Measurements from ENCODE around the gene UST.
A peak's percentile ranks its signal among the peaks of the same experiment; 100 is the strongest.
"Not testable (repeated sequence)": the region's sequence is repeated elsewhere in the genome, so short reads cannot be mapped to it uniquely, and the experiment has no call there.

Gene UST

DNA sequence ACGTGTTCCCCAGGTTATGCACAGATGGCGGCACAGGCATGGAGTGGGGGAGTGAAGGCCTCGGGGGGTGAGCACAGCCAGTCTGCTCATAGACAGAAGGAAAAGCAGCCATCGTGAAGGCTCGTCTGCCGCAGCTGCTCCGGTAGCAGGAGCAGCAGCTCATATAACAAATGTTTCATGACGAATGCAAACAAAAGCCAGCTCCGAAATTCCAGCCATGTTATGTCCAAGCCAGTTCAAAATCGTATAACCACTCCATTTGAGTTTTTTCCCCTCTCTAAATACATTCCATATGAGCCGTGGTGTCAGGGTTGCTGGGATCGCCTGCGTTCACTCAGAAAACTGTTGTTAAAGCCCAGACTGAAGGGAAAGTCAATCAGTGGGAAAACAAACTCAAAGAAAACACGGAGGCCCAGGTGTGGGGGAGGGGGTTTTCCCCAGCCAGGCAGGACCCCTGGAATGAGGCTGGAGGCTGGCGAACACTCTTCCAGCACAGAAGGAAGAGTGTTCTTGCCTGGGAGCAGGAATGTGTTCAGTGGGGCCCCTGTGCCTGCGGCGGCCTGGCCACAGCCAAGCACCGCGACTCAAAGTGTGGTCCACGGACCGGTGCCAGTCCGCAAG, 290.3 kb downstream of the UST start:
- H3K27me3 ChIP-seq (ENCODE audit: control insufficient read depth, insufficient read depth, low read length): no peaks in the 10 kb centered on the region
- WGBS (ENCODE audit: insufficient coverage, insufficient read length): no CpG with 5 or more reads among the region's 22 CpGs
- DNase-seq (ENCODE audit: low read depth, low spot score): no peak
- no peak overlapping the region for H3K4me3 ChIP-seq (ENCODE audit: low read length)
- no peaks in the 10 kb centered on the region for H3K9me3 ChIP-seq (ENCODE audit: control insufficient read depth, insufficient read depth, low read length)
- no peak overlapping the region for H3K27ac ChIP-seq (ENCODE audit: low read length)
- H3K4me1 ChIP-seq (ENCODE audit: control insufficient read depth, insufficient read depth, low read length): 0 out of 2 replicates have a peak, but pooled peaks cover 1% of the 10 kb centered on the region
- no peaks in the 10 kb centered on the region for H3K36me3 ChIP-seq (ENCODE audit: control insufficient read depth, insufficient read depth, low read length)

DNA sequence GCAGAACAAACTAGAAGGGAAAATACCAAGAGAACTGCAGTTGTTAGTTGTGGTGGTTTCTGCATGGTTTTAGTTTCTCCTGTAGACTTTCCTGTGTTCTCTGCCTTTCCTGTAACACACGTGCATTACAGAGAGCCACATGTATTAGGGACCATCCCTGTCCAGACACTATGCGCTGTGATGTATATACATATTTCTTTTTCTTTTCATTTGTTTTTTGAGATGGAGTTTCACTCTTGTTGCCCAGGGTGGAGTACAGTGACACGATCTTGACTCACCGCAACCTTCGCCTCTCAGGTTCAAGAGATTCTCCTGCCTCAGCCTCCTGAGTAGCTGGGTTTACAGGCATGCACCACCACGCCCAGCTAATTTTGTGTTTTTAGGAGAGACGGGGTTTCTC, 292.2 kb downstream of the UST start:
- not testable (repeated sequence) for H3K27me3 ChIP-seq (ENCODE audit: control insufficient read depth, insufficient read depth, low read length); H3K27ac ChIP-seq (ENCODE audit: low read length); DNase-seq (ENCODE audit: low read depth, low spot score); H3K4me1 ChIP-seq (ENCODE audit: control insufficient read depth, insufficient read depth, low read length); H3K4me3 ChIP-seq (ENCODE audit: low read length); H3K36me3 ChIP-seq (ENCODE audit: control insufficient read depth, insufficient read depth, low read length); H3K9me3 ChIP-seq (ENCODE audit: control insufficient read depth, insufficient read depth, low read length)
- WGBS (ENCODE audit: insufficient coverage, insufficient read length): no CpG with 5 or more reads among the region's 7 CpGs

DNA sequence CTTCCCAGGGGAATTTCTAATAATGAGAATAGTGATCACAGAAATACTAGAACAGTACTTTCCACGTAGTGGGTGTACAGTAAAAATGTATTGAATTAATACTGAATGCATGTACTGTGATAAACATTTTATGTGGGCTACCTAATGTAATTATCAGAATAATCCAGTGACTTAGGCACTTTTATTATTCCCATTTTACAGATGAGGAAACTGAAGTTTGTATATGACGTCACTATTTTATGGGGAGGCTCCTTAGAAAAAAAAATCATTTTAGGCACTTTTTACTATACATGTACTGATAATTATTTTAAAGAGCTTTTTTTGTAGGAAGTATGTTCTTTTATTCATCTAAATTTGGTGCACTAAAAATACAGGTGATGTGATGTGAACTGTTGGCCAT, 295.1 kb downstream of the UST start:
- no peak overlapping the region for H3K4me3 ChIP-seq (ENCODE audit: low read length)
- H3K4me1 ChIP-seq (ENCODE audit: control insufficient read depth, insufficient read depth, low read length): peaks cover 4% of the 10 kb centered on the region; the same call in 1 of the 2 replicates
- no peak overlapping the region for H3K27ac ChIP-seq (ENCODE audit: low read length)
- DNase-seq (ENCODE audit: low read depth, low spot score): no peak
- H3K9me3 ChIP-seq (ENCODE audit: control insufficient read depth, insufficient read depth, low read length): no peaks in the 10 kb centered on the region
- no CpG with 5 or more reads among the region's 2 CpGs for WGBS (ENCODE audit: insufficient coverage, insufficient read length)
- H3K36me3 ChIP-seq (ENCODE audit: control insufficient read depth, insufficient read depth, low read length): no peaks in the 10 kb centered on the region
- H3K27me3 ChIP-seq (ENCODE audit: control insufficient read depth, insufficient read depth, low read length): no peaks in the 10 kb centered on the region

DNA sequence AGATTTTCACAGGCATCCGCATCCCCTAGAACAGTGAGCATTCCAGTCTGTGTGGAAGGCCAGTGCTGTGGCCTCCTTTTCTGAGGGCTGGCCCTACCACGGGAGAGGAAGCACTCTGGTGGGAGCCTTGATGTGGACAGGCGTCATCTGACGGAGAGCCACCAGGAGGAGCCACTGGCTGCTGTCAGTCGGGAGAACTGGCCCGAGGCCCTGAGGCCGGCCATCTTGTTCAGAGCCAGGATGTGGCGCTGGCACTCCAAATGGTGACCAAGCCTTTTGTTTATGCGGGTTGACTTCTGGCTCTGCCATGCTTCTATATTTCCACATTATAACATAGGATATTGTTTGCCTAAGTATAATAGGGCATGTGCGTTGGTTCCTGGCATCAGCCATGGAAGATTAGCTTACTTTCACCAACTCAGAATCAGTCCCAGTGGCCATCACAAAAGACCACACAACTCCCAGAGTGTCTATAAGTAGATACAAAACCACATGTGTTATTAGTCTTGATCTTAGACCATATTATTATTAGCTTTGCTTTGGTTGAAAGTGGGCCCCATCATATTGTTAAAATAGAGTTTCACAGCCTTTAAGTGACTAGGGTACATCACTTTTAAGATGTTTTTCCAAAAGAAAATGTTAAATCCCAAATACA, 296.8 kb downstream of the UST start:
- WGBS (ENCODE audit: insufficient coverage, insufficient read length): no CpG with 5 or more reads among the region's 10 CpGs
- Histone ChIP-seq H3K27ac (ENCODE audit: low read length) (no peak overlapping the region), H3K27me3 (ENCODE audit: control insufficient read depth, insufficient read depth, low read length) (no peaks in the 10 kb centered on the region), H3K36me3 (ENCODE audit: control insufficient read depth, insufficient read depth, low read length) (no peaks in the 10 kb centered on the region), H3K4me3 (ENCODE audit: low read length) (no peak overlapping the region), H3K9me3 (ENCODE audit: control insufficient read depth, insufficient read depth, low read length) (no peaks in the 10 kb centered on the region), H3K4me1 (ENCODE audit: control insufficient read depth, insufficient read depth, low read length) (peaks cover 4% of the 10 kb centered on the region; the same call in 1 of the 2 replicates)
- peak; percentile 22 for DNase-seq (ENCODE audit: low read depth, low spot score)

DNA sequence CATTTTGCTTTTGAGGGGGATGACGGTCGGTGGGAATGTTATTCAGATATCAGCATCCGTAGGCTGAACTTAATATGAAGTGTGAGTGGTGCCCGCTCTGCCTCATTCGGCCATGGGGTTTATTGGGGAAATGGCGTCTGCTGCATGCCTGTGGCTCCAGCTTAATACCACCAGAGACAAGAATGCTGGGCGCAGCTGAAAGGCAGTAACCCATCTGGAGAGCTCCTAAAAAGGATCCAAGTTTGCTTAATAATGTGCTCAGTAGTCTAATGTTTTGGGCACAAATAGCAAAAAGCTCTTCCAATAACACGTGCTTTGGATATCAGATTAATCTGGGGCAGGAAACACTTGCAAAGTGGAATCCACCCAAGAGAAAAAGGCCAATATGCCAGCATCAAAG, 297.7 kb downstream of the UST start:
- no peak for DNase-seq (ENCODE audit: low read depth, low spot score)
- H3K4me3 ChIP-seq (ENCODE audit: low read length): no peak overlapping the region
- no peaks in the 10 kb centered on the region for H3K27me3 ChIP-seq (ENCODE audit: control insufficient read depth, insufficient read depth, low read length)
- no peak overlapping the region for H3K27ac ChIP-seq (ENCODE audit: low read length)
- H3K36me3 ChIP-seq (ENCODE audit: control insufficient read depth, insufficient read depth, low read length): no peaks in the 10 kb centered on the region
- H3K9me3 ChIP-seq (ENCODE audit: control insufficient read depth, insufficient read depth, low read length): no peaks in the 10 kb centered on the region
- no CpG with 5 or more reads among the region's 8 CpGs for WGBS (ENCODE audit: insufficient coverage, insufficient read length)
- H3K4me1 ChIP-seq (ENCODE audit: control insufficient read depth, insufficient read depth, low read length): peaks cover 4% of the 10 kb centered on the region; the same call in 1 of the 2 replicates

DNA sequence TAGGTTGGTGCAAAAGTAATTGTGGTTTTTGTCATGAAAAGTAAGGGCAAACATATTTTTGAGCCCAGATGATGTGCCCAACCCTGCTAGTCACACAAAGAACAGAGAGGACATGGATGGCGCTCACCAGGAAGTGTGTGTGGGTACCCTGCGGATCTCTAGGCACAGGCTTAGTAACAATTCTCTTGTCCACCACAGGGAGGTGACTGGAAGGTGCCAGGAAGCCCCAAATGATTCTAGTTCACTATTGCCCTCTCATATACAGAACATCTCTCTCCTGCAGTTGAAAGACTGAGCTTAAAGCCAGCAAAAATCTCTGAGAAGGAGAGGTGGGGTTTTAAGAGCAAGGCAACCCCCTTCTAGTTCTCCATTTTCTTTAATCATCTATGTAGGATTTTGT, 298.6 kb downstream of the UST start:
- WGBS (ENCODE audit: insufficient coverage, insufficient read length): no CpG with 5 or more reads among the region's 2 CpGs
- DNase-seq (ENCODE audit: low read depth, low spot score): no peak

DNA sequence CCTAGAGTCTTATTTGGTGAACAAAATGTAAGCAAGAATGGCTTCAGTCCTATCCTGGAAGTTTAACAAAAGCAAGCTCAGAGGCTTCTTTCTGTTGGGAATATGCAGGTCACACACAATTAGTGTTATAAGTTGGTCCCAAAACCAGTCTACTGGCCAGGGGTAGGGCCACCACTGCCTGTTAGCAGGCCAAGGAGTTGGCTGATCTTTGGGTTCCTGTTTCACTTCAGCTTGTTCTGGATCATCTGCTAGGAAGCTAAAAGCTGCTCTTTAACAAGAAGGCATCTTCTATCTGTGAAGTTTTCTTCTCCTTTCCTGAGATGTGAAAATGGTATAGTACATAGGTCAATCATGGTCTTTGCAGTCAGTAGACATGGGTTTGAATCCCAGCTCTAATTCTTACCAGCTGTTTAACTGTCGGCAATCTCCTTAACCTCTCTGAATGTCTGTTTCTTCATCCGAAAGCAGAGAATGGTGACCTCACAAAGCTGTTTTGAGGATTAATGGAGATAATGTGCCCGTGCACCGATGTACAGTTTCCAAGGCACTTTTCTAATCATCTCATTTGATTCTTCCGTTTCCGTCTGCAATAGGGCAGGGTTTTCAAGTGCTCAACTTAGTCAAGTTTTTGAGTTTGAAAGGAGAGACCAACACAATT, 299.5 kb downstream of the UST start:
- no CpG with 5 or more reads among the region's 6 CpGs for WGBS (ENCODE audit: insufficient coverage, insufficient read length)
- Histone ChIP-seq H3K27me3 (ENCODE audit: control insufficient read depth, insufficient read depth, low read length) (no peaks in the 10 kb centered on the region), H3K36me3 (ENCODE audit: control insufficient read depth, insufficient read depth, low read length) (no peaks in the 10 kb centered on the region), H3K27ac (ENCODE audit: low read length) (no peak overlapping the region), H3K4me1 (ENCODE audit: control insufficient read depth, insufficient read depth, low read length) (peaks cover 7% of the 10 kb centered on the region; the same call in 1 of the 2 replicates), H3K9me3 (ENCODE audit: control insufficient read depth, insufficient read depth, low read length) (no peaks in the 10 kb centered on the region), H3K4me3 (ENCODE audit: low read length) (no peak overlapping the region)
- DNase-seq (ENCODE audit: low read depth, low spot score): no peak

More for the DNA sequence above, 298.6 kb downstream of the UST start:
- H3K4me1 ChIP-seq (ENCODE audit: control insufficient read depth, insufficient read depth, low read length): peaks cover 4% of the 10 kb centered on the region; the same call in 1 of the 2 replicates
- no peak overlapping the region for H3K27ac ChIP-seq (ENCODE audit: low read length)
- H3K4me3 ChIP-seq (ENCODE audit: low read length): no peak overlapping the region
- no peaks in the 10 kb centered on the region for H3K9me3 ChIP-seq (ENCODE audit: control insufficient read depth, insufficient read depth, low read length)
- H3K27me3 ChIP-seq (ENCODE audit: control insufficient read depth, insufficient read depth, low read length): no peaks in the 10 kb centered on the region
- no peaks in the 10 kb centered on the region for H3K36me3 ChIP-seq (ENCODE audit: control insufficient read depth, insufficient read depth, low read length)

DNA sequence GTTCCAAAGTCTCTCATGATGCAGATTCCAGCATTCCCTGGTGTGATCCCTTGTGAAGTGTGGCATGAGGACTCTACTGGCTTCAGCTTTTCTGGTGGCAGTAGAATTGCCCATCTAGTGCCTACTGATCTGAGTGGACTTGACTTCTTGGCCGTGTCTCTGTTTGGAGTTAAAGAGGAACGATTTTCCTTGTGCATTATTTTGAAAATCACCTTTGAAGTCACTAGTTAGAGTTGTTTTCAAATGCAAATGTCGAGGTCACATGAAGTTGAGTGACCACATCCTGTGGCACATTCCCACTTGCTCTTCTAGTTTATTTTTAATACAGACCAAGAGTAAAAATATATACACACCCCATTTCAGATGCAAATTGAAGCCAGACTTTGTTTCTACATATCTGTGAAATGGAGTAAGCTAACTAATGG, 300.0 kb downstream of the UST start:
- Histone ChIP-seq H3K36me3 (ENCODE audit: control insufficient read depth, insufficient read depth, low read length) (no peaks in the 10 kb centered on the region), H3K4me3 (ENCODE audit: low read length) (no peak overlapping the region), H3K9me3 (ENCODE audit: control insufficient read depth, insufficient read depth, low read length) (no peaks in the 10 kb centered on the region), H3K4me1 (ENCODE audit: control insufficient read depth, insufficient read depth, low read length) (peaks cover 7% of the 10 kb centered on the region; the same call in 1 of the 2 replicates), H3K27ac (ENCODE audit: low read length) (no peak overlapping the region), H3K27me3 (ENCODE audit: control insufficient read depth, insufficient read depth, low read length) (no peaks in the 10 kb centered on the region)
- WGBS (ENCODE audit: insufficient coverage, insufficient read length): no CpG with 5 or more reads among the region's 3 CpGs
- DNase-seq (ENCODE audit: low read depth, low spot score): no peak

DNA sequence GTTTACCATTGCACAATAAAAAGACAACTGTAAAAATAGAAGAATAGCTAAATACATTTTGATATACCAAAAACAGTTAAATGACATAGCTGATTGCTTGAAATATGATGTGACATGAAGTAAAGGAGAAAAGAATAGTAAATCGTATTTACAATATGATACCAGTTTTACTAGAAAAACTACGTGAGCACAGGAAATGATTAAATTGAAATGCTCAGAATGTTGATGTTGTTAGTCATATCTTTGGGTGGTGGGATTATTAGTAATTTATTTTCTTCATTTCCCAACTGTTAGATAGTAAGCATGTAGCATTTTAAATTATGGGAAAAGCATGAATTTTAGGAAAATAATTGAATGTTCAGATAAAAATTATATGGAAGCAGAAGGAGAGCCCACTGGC, 302.4 kb downstream of the UST start:
- H3K4me1 ChIP-seq (ENCODE audit: control insufficient read depth, insufficient read depth, low read length): peaks cover 7% of the 10 kb centered on the region
- H3K9me3 ChIP-seq (ENCODE audit: control insufficient read depth, insufficient read depth, low read length): no peaks in the 10 kb centered on the region
- DNase-seq (ENCODE audit: low read depth, low spot score): no peak
- H3K27me3 ChIP-seq (ENCODE audit: control insufficient read depth, insufficient read depth, low read length): no peaks in the 10 kb centered on the region
- no peaks in the 10 kb centered on the region for H3K36me3 ChIP-seq (ENCODE audit: control insufficient read depth, insufficient read depth, low read length)
- no peak overlapping the region for H3K4me3 ChIP-seq (ENCODE audit: low read length)
- WGBS (ENCODE audit: insufficient coverage, insufficient read length): 100% methylated on average over 2 of the region's 2 CpGs
- H3K27ac ChIP-seq (ENCODE audit: low read length): no peak overlapping the region

DNA sequence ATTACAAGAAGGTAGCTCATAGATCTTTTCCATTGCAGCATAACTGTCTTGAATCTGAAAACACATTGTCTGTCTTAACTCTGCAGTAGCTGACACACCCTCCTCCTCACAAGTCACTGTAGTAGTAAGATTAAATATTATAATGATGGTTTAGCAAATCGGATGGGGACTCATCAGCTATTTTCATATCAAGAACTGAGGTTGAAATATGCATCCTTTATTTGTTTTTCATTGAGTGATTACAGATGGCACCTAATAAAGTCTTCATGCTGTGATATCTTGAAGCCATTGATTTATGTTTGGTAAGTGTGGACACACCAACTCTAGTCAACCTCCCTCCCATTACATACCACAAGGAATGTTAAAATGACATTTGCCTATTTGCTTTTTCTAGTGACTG, 303.3 kb downstream of the UST start:
- Histone ChIP-seq H3K9me3 (ENCODE audit: control insufficient read depth, insufficient read depth, low read length) (no peaks in the 10 kb centered on the region), H3K4me1 (ENCODE audit: control insufficient read depth, insufficient read depth, low read length) (peaks cover 7% of the 10 kb centered on the region), H3K36me3 (ENCODE audit: control insufficient read depth, insufficient read depth, low read length) (no peaks in the 10 kb centered on the region), H3K27me3 (ENCODE audit: control insufficient read depth, insufficient read depth, low read length) (no peaks in the 10 kb centered on the region), H3K4me3 (ENCODE audit: low read length) (no peak overlapping the region), H3K27ac (ENCODE audit: low read length) (no peak overlapping the region)
- no peak for DNase-seq (ENCODE audit: low read depth, low spot score)
- no CpG with 5 or more reads among the region's 1 CpG for WGBS (ENCODE audit: insufficient coverage, insufficient read length)

Measured in iPS DF 6.9 (cell line).